ENCODE results near the gene ANP32A. TPM values are rescaled to one million over a fixed set of nuclear protein-coding genes. Genes with fewer than 3 reads are reported as not detected.

Gene ANP32A
- total and polyA plus RNA-seq, 8 donors = 111 to 346 (median 298) TPM

DNA sequence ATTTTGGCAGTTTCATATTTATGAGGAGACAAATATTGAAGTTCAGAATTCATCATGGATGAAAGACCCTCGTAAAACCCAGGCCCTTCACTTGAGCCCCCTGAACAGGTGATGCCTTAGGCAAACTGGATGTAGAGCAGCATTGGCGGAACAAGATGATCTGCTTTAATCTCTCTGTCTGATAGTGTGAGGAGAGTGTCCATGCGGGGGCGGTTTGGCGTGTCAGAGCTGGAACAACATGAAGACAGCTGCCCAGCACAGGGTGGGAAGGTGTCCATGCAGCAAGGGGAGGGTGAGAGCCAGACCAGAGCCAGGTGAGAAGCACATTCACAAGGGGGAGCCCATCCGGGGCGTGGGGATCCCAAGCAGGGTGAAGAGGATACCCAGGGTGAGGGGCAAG lies 31.8 kb upstream of the ANP32A start:
- peak in 1 of 4 donors; percentile 67 for DNase-seq
- TF ChIP-seq, protein P1, sequence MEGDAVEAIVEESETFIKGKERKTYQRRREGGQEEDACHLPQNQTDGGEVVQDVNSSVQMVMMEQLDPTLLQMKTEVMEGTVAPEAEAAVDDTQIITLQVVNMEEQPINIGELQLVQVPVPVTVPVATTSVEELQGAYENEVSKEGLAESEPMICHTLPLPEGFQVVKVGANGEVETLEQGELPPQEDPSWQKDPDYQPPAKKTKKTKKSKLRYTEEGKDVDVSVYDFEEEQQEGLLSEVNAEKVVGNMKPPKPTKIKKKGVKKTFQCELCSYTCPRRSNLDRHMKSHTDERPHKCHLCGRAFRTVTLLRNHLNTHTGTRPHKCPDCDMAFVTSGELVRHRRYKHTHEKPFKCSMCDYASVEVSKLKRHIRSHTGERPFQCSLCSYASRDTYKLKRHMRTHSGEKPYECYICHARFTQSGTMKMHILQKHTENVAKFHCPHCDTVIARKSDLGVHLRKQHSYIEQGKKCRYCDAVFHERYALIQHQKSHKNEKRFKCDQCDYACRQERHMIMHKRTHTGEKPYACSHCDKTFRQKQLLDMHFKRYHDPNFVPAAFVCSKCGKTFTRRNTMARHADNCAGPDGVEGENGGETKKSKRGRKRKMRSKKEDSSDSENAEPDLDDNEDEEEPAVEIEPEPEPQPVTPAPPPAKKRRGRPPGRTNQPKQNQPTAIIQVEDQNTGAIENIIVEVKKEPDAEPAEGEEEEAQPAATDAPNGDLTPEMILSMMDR (IDR thresholded peaks at IDR 0.05) = no peak
- Histone ChIP-seq H3K4me3 (no peak overlapping the region), H3K36me3 (no peaks in the 10 kb centered on the region), H3K9me3 (peaks cover 0 to 10% of the 10 kb centered on the region in 2 donors), H3K4me1 (no peaks in the 10 kb centered on the region), H3K27me3 (no peaks in the 10 kb centered on the region), H3K27ac (no peak overlapping the region)
- intact Hi-C loops (cut with DNase I) = no loop called here
- ATAC-seq = no peak

- peaks cover 0 to 5% of the 10 kb centered on the region in 2 donors for H3K9me3 ChIP-seq
- no peaks in the 10 kb centered on the region for H3K36me3 ChIP-seq
- intact Hi-C loops (cut with DNase I) = no loop called here
- no peaks in the 10 kb centered on the region for H3K4me1 ChIP-seq
- no peak overlapping the region for H3K27ac ChIP-seq
- no peak overlapping the region for H3K4me3 ChIP-seq
- DNase-seq (no peak), ATAC-seq (no peak)
- peaks cover 0 to 3% of the 10 kb centered on the region in 2 donors for H3K27me3 ChIP-seq
- TF ChIP-seq, protein P1 (IDR thresholded peaks at IDR 0.05) = no peak
These were observed 31.3 kb upstream of the ANP32A start for GRCh38 chr15:68851971-68852370.

DNA sequence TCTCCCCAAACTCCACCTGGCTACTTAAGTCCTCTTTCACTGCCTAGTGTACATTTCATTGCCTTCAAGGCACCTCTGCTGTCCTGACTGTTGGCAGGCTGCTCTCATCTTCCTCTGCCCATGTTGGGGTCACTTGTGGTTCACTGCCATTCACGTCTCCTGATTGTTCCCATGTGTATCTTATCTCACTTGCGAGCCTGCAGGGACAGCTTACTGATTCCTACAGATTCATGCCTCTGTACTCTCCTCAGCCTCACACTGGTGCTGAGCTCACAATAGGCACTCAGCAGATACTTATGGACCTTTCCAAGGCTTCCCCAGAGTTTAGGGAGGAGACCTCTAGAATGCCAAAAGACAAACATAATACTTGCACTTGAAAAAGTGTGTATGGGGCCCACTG lies 28.8 kb upstream of the ANP32A start:
- H3K4me3 ChIP-seq = no peak overlapping the region

GRCh38 chr15:68846851-68847439 lies 26.2 kb upstream of the ANP32A start:
- Histone ChIP-seq H3K4me3 (no peak overlapping the region), H3K36me3 (no peaks in the 10 kb centered on the region), H3K9me3 (no peaks in the 10 kb centered on the region), H3K27ac (no peak overlapping the region), H3K4me1 (no peaks in the 10 kb centered on the region), H3K27me3 (peaks cover 38 to 52% of the 10 kb centered on the region in 2 donors)
- DNase-seq (no peak), ATAC-seq (no peak)
- TF ChIP-seq, protein P1 (IDR thresholded peaks at IDR 0.05) = no peak
- intact Hi-C loops (cut with DNase I) = no loop called here

More for the DNA sequence above, 28.8 kb upstream of the ANP32A start:
- peaks cover 14 to 27% of the 10 kb centered on the region in 2 donors for H3K27me3 ChIP-seq
- TF ChIP-seq, protein P1 (IDR thresholded peaks at IDR 0.05) = no peak
- H3K4me1 ChIP-seq = no peaks in the 10 kb centered on the region
- H3K9me3 ChIP-seq = no peaks in the 10 kb centered on the region
- no peak for ATAC-seq
- intact Hi-C loops (cut with DNase I) = no loop called here
- DNase-seq = no peak
- H3K36me3 ChIP-seq = no peaks in the 10 kb centered on the region
- H3K27ac ChIP-seq = no peak overlapping the region

GRCh38 chr15:68844856-68845550 lies 24.3 kb upstream of the ANP32A start:
- H3K27ac ChIP-seq = no peak overlapping the region
- H3K9me3 ChIP-seq = no peaks in the 10 kb centered on the region
- H3K4me3 ChIP-seq = no peak overlapping the region
- TF ChIP-seq, protein P1 (IDR thresholded peaks at IDR 0.05) = no peak
- H3K27me3 ChIP-seq = peaks cover 45 to 72% of the 10 kb centered on the region in 2 donors
- no peak for ATAC-seq
- intact Hi-C loops (cut with DNase I) = no loop called here
- DNase-seq = no peak
- H3K4me1 ChIP-seq = no peaks in the 10 kb centered on the region
- no peaks in the 10 kb centered on the region for H3K36me3 ChIP-seq

Measured in left lung (tissue), 10 donors.